ENCODE data around the gene CDT1.

CDT1 gene

DNA sequence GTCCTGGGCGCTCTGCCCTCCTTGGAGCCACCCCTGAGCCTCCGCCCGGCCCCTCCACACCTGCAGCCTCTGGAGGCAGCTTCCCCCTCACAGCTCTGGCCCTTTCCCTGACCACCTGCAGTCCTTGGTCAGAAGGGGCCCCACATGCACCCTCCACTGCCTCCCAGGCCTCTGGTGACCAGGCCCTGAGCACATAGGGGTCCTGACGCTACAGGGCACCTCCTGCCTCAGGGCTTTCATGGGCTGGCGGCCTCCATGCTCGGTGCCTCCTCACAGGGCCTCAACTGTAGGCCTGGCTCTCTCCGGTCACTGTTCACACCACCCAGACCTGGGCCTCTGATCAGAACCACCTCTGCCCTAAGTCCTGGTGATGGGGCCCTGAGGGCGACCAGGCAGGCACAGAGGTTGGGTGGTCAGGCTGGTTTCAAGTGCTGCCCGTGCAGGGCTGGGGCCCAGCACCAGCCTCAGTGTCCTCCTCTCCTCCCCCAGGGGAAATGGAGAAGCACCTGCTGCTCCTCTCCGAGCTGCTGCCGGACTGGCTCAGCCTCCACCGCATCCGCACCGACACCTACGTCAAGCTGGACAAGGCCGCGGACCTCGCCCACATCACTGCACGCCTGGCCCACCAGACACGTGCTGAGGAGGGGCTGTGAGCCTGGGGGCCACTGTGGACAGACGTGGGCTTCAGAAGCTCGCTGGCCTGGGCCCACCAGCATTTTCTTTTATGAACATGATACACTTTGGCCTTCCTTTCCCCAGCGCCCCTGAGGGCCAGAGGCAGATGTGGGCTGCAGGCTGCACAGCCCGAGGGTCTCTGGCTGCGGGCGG is 4.3 kb downstream of the CDT1 start:
- Histone ChIP-seq H3K27ac (ENCODE audit: low read depth, low read length, severe bottlenecking) (no peak overlapping the region), H3K4me3 (ENCODE audit: extremely low read depth, insufficient read depth, low read length, poor library complexity, severe bottlenecking) (no peak overlapping the region), H3K36me3 (ENCODE audit: control insufficient read depth, insufficient read depth, low read length) (peaks cover 58% of the 10 kb centered on the region), H3K9me3 (ENCODE audit: control insufficient read depth, low read length) (no peaks in the 10 kb centered on the region), H3K4me1 (ENCODE audit: control insufficient read depth, insufficient read depth, low read length, poor library complexity, severe bottlenecking) (peaks cover 16% of the 10 kb centered on the region)
- 91 to 93% methylated on average over 24 of the region's 26 CpGs for WGBS, 2 experiments (ENCODE audit: insufficient coverage in 2 of 2)

GRCh38 chr16:88809068-88809675 is 5.6 kb downstream of the CDT1 start:
- WGBS, 2 experiments (ENCODE audit: insufficient coverage in 2 of 2) = 95 to 97% methylated on average over 8 to 10 of the region's 10 CpGs
- no peaks in the 10 kb centered on the region for H3K9me3 ChIP-seq (ENCODE audit: control insufficient read depth, low read length)
- H3K4me3 ChIP-seq (ENCODE audit: extremely low read depth, insufficient read depth, low read length, poor library complexity, severe bottlenecking) = no peak overlapping the region
- no peak overlapping the region for H3K27ac ChIP-seq (ENCODE audit: low read depth, low read length, severe bottlenecking)
- peaks cover 58% of the 10 kb centered on the region for H3K36me3 ChIP-seq (ENCODE audit: control insufficient read depth, insufficient read depth, low read length)
- H3K4me1 ChIP-seq (ENCODE audit: control insufficient read depth, insufficient read depth, low read length, poor library complexity, severe bottlenecking) = peaks cover 16% of the 10 kb centered on the region

DNA sequence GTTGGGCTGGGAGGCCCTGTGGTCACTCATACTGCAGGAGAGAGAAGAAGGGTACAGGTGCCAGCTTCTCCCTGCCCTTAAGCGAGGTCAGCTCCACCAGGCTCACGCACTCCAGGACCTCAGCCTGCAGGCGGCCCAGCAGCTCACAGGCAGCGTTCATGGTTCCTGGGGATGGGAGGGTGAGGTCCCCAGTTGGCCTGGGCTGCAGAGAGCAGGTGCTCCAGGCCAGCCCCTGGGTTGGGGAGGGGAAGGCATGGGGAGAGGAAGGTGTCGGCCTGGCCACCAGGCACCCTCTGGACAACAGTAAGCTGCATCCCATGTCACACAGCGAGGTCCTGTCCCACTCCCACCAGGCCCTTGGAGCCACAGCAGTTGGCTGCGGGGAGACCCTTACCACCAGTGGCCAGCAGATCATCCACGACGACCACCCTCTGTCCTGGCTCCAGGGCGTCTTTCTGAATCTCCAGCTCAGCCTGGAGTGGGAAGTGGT is 6.1 kb downstream of the CDT1 start:
- no peak overlapping the region for H3K27ac ChIP-seq (ENCODE audit: low read depth, low read length, severe bottlenecking)
- peaks cover 16% of the 10 kb centered on the region for H3K4me1 ChIP-seq (ENCODE audit: control insufficient read depth, insufficient read depth, low read length, poor library complexity, severe bottlenecking)
- H3K9me3 ChIP-seq (ENCODE audit: control insufficient read depth, low read length) = no peaks in the 10 kb centered on the region
- 94 to 95% methylated on average over 6 to 8 of the region's 10 CpGs for WGBS, 2 experiments (ENCODE audit: insufficient coverage in 2 of 2)
- no peak overlapping the region for H3K4me3 ChIP-seq (ENCODE audit: extremely low read depth, insufficient read depth, low read length, poor library complexity, severe bottlenecking)
- peaks cover 58% of the 10 kb centered on the region for H3K36me3 ChIP-seq (ENCODE audit: control insufficient read depth, insufficient read depth, low read length)

DNA sequence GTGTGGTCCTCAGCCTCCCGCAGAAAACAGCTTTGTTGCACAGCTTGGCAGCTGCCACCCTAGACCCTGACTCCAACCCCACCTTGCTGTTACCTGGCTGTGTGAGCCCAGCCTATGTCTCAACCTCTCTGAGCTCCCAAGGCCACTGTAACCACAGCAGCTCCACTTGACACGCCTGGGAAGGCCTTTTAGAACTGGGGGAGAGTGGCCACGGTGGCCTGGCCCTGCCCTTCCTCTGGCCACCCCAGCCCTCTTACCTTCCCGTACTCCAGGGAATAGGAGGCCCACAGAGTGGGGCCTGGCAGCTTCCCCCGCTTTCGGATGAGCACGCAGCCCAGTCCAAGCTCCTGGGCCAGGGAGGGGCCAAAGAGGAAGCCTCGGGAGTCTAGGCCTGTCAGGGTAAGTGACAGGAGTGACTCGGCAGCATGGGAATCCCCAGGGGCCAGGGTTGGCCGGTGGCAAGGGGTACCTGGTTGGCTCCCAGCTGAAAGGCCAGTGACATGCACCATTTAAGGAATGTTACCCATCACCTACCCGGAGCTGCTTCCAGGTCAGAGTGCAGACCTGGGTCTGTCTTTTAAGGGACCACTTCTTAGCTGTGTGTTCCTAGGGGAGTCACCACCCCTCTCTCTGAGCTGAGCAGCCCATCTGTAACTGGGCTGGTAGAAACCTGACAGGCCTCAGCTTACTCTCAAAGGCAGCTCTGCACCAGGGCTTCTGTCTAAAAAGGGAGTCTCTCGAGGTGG is 6.8 kb downstream of the CDT1 start:
- Histone ChIP-seq H3K4me1 (ENCODE audit: control insufficient read depth, insufficient read depth, low read length, poor library complexity, severe bottlenecking) (peaks cover 10% of the 10 kb centered on the region), H3K36me3 (ENCODE audit: control insufficient read depth, insufficient read depth, low read length) (peaks cover 54% of the 10 kb centered on the region), H3K9me3 (ENCODE audit: control insufficient read depth, low read length) (no peaks in the 10 kb centered on the region), H3K27ac (ENCODE audit: low read depth, low read length, severe bottlenecking) (peak overlapping the region; percentile 96), H3K4me3 (ENCODE audit: extremely low read depth, insufficient read depth, low read length, poor library complexity, severe bottlenecking) (peak overlapping the region; percentile 64)
- 69 to 78% methylated on average over 9 of the region's 12 CpGs for WGBS, 2 experiments (ENCODE audit: insufficient coverage in 2 of 2)

DNA sequence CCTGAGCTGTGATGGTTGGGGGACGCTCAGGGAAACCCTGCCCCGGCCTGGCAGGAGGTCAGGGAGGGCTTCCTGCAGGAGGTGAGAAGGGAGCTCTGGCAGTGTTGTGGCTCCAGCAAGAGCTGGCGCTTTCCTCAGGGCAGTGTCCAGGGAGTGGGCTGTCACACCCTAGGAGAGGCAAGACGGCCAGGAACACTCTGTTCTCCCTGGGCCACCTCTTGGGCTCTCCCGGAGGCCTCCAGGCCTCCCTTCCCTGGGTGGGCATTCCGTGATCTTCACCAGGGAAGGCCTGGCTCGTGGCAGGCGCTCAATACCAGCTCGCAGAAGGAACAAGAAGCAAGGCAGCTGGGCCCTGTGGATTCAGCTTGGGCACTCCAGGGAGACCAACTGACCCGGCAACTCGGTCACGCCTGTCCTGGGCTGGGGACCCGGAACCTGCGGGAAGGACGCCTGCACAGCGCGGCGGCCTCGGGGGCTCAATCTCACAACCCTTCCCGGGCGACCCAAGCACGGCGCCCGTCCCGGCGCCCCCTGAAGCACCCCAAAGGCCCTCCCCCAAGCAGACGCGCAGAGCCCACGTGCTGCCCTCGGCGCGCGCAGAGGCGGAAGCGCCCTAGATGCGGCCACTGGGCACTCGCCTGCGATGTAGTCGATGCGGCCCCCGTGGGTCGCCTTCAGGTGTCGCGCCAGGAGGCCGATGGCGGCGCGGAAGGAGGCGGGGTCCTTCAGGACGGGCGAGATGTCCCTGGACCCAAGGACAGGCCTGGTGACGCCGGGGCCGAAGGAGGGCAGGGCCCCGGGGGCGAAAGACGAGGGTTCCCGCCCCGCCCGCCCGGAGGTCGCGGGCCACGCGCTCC is 7.6 kb downstream of the CDT1 start:
- Histone ChIP-seq H3K27ac (ENCODE audit: low read depth, low read length, severe bottlenecking) (peak overlapping the region; percentile 96), H3K36me3 (ENCODE audit: control insufficient read depth, insufficient read depth, low read length) (peaks cover 46% of the 10 kb centered on the region), H3K4me3 (ENCODE audit: extremely low read depth, insufficient read depth, low read length, poor library complexity, severe bottlenecking) (peak overlapping the region; percentile 64), H3K9me3 (ENCODE audit: control insufficient read depth, low read length) (no peaks in the 10 kb centered on the region), H3K4me1 (ENCODE audit: control insufficient read depth, insufficient read depth, low read length, poor library complexity, severe bottlenecking) (peaks cover 9% of the 10 kb centered on the region)
- 3 to 4% methylated on average over 48 to 54 of the region's 65 CpGs for WGBS, 2 experiments (ENCODE audit: insufficient coverage in 2 of 2)

- Histone ChIP-seq H3K9me3 (ENCODE audit: control insufficient read depth, low read length) (no peaks in the 10 kb centered on the region), H3K4me1 (ENCODE audit: control insufficient read depth, insufficient read depth, low read length, poor library complexity, severe bottlenecking) (peaks cover 9% of the 10 kb centered on the region), H3K27ac (ENCODE audit: low read depth, low read length, severe bottlenecking) (peak within 1 kb of the TSS; percentile 96), H3K4me3 (ENCODE audit: extremely low read depth, insufficient read depth, low read length, poor library complexity, severe bottlenecking) (peak within 1 kb of the TSS; percentile 64), H3K36me3 (ENCODE audit: control insufficient read depth, insufficient read depth, low read length) (peaks cover 38% of the 10 kb centered on the region)
- 1% methylated on average over 62 to 75 of the region's 84 CpGs for WGBS, 2 experiments (ENCODE audit: insufficient coverage in 2 of 2)
Measured at GRCh38 chr16:88811769-88812512, 8.4 kb downstream of the CDT1 start, which contains the start of gene APRT. APRT (minus strand) TSS chr16:88811928; CDS start chr16:88811899, 29 bp downstream.

GRCh38 chr16:88812513-88813268 is 9.1 kb downstream of the CDT1 start:
- Histone ChIP-seq H3K4me1 (ENCODE audit: control insufficient read depth, insufficient read depth, low read length, poor library complexity, severe bottlenecking) (peaks cover 12% of the 10 kb centered on the region), H3K36me3 (ENCODE audit: control insufficient read depth, insufficient read depth, low read length) (peaks cover 31% of the 10 kb centered on the region), H3K27ac (ENCODE audit: low read depth, low read length, severe bottlenecking) (peak overlapping the region; percentile 96), H3K9me3 (ENCODE audit: control insufficient read depth, low read length) (no peaks in the 10 kb centered on the region), H3K4me3 (ENCODE audit: extremely low read depth, insufficient read depth, low read length, poor library complexity, severe bottlenecking) (peak overlapping the region; percentile 64)
- 63 to 70% methylated on average over 22 to 29 of the region's 37 CpGs for WGBS, 2 experiments (ENCODE audit: insufficient coverage in 2 of 2)

- Histone ChIP-seq H3K4me1 (ENCODE audit: control insufficient read depth, insufficient read depth, low read length, poor library complexity, severe bottlenecking) (peaks cover 19% of the 10 kb centered on the region), H3K36me3 (ENCODE audit: control insufficient read depth, insufficient read depth, low read length) (peaks cover 23% of the 10 kb centered on the region), H3K4me3 (ENCODE audit: extremely low read depth, insufficient read depth, low read length, poor library complexity, severe bottlenecking) (no peak overlapping the region), H3K27ac (ENCODE audit: low read depth, low read length, severe bottlenecking) (no peak overlapping the region), H3K9me3 (ENCODE audit: control insufficient read depth, low read length) (no peaks in the 10 kb centered on the region)
- 93% methylated on average over 15 to 22 of the region's 26 CpGs for WGBS, 2 experiments (ENCODE audit: insufficient coverage in 2 of 2)
Measured at GRCh38 chr16:88813269-88814143, 9.9 kb downstream of the CDT1 start.

All from mesodermal cell (in vitro differentiated cells).